Measurements from ENCODE around the gene SMIM45.

The SMIM45 gene

DNA sequence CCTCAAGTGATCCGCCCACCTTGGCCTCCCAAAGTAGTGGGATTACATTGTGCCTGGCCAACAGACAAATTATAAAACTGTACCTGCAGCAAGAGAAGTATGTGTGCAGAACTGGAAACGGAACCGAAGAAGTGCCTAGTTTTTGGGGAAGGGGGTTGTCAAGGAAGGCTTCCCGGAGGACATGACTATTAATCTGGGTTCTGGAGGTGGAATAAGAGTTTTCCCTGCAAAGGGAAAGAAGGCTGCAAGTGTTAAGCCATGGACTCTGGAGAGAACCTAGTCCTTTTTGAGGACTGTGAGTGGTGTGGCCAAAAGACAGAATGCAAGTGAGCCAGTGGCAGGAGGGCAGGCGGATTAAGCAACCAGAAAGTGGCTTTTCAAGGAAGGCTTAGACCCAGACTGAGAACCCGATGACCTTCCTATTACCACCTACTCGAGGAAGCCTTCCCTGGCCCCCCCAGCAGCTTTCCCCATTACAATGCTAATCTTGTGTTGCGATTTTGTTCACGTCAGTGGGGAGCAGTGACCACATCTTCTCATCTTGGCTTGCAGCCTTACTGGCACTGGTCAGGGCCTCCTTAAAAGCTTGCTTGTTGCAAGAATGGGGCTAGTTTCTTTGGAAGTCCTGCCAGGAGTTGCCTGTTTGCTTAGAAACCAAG lies 11.6 kb downstream of the SMIM45 start:
- 70 to 73% methylated on average over 9 of the region's 9 CpGs for WGBS, 2 donors
- intact Hi-C loops (cut with DNase I; ENCODE audit: low total_unique reads), result loop anchor here (10.0 kb wide), 1 partner anchor 471 kb away; the partner anchor contains the start of gene NFAM1
- no peak overlapping the region for H3K4me3 ChIP-seq (ENCODE audit: low read depth, poor library complexity, severe bottlenecking)
- TF ChIP-seq, protein P1, sequence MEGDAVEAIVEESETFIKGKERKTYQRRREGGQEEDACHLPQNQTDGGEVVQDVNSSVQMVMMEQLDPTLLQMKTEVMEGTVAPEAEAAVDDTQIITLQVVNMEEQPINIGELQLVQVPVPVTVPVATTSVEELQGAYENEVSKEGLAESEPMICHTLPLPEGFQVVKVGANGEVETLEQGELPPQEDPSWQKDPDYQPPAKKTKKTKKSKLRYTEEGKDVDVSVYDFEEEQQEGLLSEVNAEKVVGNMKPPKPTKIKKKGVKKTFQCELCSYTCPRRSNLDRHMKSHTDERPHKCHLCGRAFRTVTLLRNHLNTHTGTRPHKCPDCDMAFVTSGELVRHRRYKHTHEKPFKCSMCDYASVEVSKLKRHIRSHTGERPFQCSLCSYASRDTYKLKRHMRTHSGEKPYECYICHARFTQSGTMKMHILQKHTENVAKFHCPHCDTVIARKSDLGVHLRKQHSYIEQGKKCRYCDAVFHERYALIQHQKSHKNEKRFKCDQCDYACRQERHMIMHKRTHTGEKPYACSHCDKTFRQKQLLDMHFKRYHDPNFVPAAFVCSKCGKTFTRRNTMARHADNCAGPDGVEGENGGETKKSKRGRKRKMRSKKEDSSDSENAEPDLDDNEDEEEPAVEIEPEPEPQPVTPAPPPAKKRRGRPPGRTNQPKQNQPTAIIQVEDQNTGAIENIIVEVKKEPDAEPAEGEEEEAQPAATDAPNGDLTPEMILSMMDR (IDR thresholded peaks at IDR 0.05), result no peak
- no peak for TF ChIP-seq POLR2A (IDR thresholded peaks at IDR 0.05)
- no peak for DNase-seq (ENCODE audit: low spot score in 2 of 2)

DNA sequence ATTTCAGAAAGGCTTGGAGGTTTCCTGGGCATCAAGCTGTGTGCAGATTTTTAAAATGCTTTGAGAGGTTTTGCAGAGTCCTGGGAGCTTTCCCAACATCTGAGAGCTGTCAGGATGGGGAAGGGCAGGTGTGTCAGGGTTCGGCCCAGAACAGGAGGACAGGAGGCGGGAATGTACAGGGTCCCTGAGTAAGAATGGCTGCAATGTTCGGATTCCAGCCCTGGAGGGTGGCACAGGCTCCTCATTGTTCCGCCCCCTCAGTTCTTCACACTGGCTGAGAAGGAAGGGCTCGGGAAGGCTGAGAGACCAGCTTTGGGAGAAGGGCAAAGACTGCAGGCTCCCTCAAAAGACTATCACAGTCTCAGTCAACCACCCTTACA lies 12.2 kb downstream of the SMIM45 start:
- H3K4me3 ChIP-seq (ENCODE audit: low read depth, poor library complexity, severe bottlenecking), result no peak overlapping the region
- intact Hi-C loops (cut with DNase I; ENCODE audit: low total_unique reads), result loop anchor here (10.0 kb wide), 1 partner anchor 471 kb away; the partner anchor contains the start of gene NFAM1
- DNase-seq (ENCODE audit: low spot score in 2 of 2), result no peak
- TF ChIP-seq POLR2A (IDR thresholded peaks at IDR 0.05), result no peak
- TF ChIP-seq, protein P1 (IDR thresholded peaks at IDR 0.05), result no peak
- WGBS, 2 donors, result 66 to 73% methylated on average over 5 of the region's 5 CpGs

DNA sequence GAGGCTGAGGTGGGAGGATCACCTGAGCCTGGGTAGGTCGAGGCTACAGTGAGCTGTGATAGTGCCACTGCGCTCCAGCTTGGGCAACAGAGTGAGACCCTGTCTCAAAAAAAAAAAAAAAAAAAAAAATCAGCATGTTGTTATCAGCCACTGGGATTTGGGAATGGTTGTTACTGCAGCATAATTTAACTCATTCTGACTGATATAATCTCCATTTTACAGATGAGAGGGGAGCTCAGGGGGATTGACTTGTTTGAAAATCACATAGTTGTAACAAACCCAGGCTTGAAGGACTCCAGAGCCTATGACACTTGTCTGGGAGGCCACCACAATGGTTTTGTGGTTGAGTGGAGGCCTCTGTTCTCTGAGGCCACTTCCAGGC lies 14.3 kb downstream of the SMIM45 start:
- 95 to 98% methylated on average over 2 of the region's 2 CpGs for WGBS, 2 donors
- H3K4me3 ChIP-seq (ENCODE audit: low read depth, poor library complexity, severe bottlenecking), result no peak overlapping the region
- no peak for TF ChIP-seq POLR2A (IDR thresholded peaks at IDR 0.05)
- TF ChIP-seq, protein P1 (IDR thresholded peaks at IDR 0.05), result no peak
- no peak for DNase-seq (ENCODE audit: low spot score in 2 of 2)
- intact Hi-C loops (cut with DNase I; ENCODE audit: low total_unique reads), result loop anchor here (10.0 kb wide), 1 partner anchor 469 kb away; the partner anchor contains the start of gene NFAM1

DNA sequence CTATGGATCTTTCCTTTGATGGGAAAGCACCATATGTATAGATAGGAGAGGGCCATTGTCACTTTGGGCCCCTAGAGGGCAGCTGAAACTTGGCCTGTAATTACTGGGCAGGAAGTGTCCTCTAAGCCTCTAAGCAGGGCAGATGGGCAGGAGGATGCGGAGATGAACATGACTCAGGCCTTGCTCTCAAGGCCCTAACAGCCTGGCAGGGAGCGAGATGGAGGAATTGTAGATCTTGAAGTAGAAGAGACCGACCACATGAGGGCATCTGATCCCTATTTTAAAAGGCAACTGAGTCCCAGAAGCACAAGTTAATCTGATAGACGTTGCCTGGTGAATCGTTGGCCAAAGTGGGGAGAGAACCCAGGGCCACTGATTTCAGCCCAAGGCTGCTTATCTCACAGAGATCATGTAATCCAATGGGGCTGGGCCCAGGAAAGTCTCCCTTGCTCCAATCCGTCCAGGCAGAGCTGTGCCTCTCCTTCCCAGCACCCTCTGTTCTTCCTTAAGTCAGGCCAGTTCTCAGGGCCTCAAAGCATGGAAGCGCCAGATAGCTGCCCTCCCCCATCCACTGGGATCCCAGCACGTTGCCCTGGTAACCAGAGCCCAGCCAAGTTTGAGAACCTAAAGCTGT lies 14.8 kb downstream of the SMIM45 start:
- TF ChIP-seq, protein P1 (IDR thresholded peaks at IDR 0.05), result no peak
- TF ChIP-seq POLR2A (IDR thresholded peaks at IDR 0.05), result no peak
- WGBS, 2 donors, result 30 to 35% methylated on average over 8 of the region's 8 CpGs
- peak in 1 of 2 donors; percentile 32 for DNase-seq (ENCODE audit: low spot score in 2 of 2)
- H3K4me3 ChIP-seq (ENCODE audit: low read depth, poor library complexity, severe bottlenecking), result no peak overlapping the region
- intact Hi-C loops (cut with DNase I; ENCODE audit: low total_unique reads), result loop anchor here (10.0 kb wide), 1 partner anchor 468 kb away; the partner anchor contains the start of gene NFAM1

DNA sequence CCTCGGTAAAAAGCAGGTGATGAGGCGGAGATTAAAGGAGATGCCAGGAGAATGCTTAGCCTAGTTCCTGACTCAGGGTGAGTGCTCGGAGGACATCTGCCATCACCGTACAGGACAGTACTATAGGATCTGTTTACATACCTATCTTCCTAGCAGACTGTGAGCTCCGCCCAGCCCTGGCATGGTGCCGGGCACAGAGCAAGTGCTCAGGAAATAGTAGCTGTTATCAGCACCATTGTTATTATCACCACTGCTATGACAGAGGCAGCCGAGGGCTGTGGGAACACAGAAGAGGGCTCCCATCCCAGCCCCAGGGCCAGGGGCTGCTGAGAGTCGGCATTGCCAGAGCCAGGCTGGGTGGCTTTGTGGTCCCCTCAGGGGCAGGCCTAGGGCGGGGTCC lies 16.7 kb downstream of the SMIM45 start:
- 44 to 49% methylated on average over 9 of the region's 9 CpGs for WGBS, 2 donors
- TF ChIP-seq POLR2A (IDR thresholded peaks at IDR 0.05), result no peak
- TF ChIP-seq, protein P1 (IDR thresholded peaks at IDR 0.05), result no peak
- intact Hi-C loops (cut with DNase I; ENCODE audit: low total_unique reads), result loop anchor here (10.0 kb wide), 1 partner anchor 466 kb away; the partner anchor contains the start of gene NFAM1
- no peak overlapping the region for H3K4me3 ChIP-seq (ENCODE audit: low read depth, poor library complexity, severe bottlenecking)
- DNase-seq (ENCODE audit: low spot score in 2 of 2), result no peak
